NCI-H510A (cell line): Measurements from ENCODE around the gene CLDN14.

Experiments used
- DNase-seq: peaks from one replicate; lab custom pipeline; 2025; lab: John Stamatoyannopoulos, UW

The CLDN14 gene

DNA sequence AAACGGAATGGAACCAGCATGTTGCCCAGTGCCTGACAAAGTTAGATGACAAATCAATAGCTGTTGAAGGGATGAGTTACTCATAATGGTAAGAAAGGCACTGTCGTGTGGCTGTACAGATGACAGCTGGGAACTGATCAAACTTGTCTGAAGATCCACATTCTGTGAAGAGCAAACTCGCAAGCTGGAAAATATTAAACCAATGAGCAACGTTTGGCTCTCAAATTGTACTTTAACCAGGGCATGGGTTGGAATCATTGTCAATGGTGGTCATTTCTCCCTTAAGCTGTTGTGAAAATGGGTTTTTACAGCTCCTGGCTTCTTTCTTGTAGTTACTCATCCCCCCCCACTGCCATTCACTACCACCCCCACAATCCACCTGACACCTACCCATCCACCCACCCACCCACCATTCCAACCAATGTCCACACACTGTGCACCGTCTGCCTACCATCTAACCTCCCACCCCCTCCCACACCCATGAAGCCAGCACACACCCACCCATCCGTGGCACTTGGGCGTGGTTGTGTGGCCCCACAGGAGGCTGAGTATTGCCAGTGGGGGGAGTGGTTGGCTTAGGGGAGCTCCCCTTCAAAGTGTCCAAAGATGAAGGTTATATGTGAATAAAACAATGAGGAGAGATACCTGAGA, 46.7 kb downstream of the CLDN14 start:
- no peak for DNase-seq

DNA sequence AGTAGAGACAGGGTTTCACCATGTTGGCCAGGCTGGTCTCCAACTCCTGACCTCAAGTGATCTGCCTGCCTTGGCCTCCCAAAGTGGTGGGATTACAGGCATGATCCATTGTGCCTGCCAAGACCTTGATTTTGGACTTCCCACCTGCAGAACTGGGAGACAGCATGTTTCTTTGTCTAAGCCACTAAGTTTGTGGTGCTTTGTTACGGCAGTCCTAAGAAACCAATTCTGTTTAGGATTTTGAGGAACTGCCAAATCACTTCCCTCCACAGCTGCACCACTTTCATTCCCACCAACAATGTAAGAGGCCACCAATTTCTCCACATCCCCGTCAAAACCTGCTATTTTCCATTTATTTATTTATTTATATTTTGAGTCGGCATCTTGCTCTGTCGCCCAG, 48.7 kb downstream of the CLDN14 start:
- DNase-seq = no peak

DNA sequence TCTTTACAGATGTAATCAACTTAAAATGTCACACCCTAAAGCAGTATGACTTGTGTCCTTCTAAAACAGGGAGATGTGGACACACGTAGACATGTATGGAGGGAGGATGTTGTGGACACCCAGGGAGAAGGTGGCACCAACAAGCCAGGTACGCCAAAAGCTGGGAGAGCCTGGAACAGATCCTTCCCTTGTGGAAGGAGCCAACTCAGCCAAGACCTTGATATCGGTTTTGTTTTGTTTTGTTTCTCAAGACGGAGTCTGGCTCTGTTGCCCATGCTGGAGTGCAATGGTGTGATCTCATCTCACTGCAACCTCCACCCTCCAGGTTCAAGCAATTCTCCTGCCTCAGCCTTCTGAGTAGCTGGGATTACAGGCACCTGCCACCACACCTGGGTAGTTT, 49.1 kb downstream of the CLDN14 start:
- DNase-seq = no peak

DNA sequence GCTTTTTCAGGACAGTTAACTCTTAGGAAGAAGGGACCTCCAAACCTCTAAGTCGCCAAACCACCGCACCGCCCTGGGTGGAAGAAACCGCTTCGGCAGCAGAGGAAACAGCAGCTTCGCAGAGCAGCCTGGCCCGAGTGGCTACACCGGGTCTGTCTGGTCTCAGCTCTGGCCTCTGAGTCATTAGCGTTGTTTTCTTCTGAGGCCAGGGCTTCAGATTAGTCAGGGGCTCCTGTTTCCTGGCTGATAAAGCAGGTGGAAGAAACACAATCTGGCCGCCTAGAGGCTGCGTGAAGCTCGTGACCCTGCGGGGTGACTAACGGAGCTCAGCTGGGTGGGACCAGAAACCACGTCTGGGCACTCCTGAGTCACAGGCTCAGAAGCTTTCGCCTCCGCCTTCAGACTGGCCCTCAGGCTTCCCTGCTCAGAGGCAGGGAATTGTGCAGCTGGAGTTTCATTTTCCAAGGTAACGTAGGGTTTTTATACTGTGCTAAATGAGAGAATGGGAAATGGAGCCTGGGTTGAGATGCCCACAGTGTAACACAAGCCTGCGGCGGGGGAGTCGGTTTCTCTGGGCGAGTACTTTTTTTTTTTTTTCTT, 49.9 kb downstream of the CLDN14 start:
- DNase-seq = peak; percentile 19

DNA sequence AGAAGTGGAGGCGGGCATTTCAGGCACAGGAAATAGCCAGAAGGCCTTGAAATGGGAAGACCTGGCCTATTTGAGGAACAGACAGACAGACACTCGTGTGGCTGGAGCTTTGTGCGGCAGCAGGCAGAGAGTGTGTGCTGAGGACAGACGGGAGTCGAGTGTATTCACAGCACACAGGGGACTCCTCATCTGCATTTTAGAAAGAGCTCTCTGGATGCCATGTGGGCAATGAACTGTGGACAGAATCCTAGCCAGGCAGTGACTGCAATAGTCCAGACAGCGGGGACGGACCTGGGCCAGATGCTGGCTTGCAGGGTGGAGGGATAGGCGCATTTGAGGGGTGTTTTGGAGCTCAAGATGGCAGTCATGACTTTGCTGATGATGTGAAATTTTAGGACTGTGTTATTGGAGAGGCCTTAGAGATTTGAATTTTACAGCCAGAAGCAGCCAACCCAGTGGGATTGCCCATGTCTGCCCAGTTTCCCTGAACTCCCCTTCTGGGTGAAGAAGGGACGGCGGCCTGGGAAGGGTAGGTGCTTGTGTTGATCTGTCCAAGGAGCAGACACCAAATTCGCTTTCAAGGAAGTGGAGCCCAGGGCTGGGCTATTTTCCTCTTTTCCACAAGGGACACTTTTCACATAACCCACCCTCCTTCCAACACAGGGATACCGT, 51.0 kb downstream of the CLDN14 start:
- no peak for DNase-seq

DNA sequence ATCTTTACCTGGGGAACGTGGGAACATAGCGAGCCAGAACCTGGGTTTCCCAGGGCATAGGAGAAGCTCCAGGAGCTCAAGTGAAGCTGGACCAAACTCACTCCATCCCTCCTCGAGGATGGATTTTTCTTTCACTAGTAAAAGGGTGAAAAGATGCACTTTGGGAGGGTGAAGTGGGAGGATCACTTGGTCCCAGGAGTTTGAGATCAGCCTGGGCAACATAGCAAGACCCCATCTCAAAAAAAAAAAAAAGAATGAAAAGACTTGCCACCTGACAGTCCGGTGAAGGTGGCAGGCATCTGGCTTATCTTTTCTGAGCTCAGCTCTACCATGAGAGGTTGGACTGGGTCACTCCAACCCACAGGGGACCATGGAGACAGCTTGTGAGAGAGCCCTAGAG, 52.4 kb downstream of the CLDN14 start:
- DNase-seq = no peak

DNA sequence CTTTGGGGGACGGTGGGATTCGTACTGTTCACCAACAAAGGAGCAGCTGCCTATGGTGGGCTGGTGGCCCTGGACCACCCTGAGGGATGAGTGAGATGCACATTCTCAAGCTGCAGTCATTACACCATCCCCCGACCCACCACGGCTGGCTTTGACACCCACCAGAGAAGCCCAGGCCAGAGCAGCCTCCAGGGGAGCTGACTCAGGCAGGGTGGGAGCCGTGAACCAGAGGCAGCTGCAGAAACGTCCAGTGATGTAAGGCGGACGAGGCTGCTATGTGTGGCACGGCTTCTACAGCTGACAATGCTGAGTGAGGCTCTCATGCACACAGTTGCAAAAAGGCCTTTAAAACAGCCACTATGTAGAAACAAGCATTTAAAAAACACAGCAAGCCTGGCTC, 54.6 kb downstream of the CLDN14 start:
- DNase-seq = no peak

DNA sequence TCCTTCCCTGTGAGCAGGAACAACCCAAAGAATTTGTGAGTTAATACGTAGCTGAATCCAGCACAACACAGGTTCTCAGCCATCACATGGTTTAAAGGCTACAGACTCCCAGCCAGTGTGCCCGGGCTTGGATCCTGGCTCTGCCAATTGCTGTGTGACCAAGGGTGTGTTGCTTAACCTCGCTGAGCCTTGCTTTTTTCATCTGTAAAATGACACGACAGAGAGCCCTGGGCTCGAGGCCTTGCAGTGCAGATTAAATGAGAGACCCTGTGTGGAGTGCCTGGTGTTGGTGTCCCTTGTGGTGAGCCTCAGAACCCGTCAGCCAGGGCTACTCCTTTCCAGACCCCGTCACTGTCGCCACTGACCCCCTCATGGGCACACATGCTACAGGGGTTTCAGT, 55.3 kb downstream of the CLDN14 start:
- no peak for DNase-seq

DNA sequence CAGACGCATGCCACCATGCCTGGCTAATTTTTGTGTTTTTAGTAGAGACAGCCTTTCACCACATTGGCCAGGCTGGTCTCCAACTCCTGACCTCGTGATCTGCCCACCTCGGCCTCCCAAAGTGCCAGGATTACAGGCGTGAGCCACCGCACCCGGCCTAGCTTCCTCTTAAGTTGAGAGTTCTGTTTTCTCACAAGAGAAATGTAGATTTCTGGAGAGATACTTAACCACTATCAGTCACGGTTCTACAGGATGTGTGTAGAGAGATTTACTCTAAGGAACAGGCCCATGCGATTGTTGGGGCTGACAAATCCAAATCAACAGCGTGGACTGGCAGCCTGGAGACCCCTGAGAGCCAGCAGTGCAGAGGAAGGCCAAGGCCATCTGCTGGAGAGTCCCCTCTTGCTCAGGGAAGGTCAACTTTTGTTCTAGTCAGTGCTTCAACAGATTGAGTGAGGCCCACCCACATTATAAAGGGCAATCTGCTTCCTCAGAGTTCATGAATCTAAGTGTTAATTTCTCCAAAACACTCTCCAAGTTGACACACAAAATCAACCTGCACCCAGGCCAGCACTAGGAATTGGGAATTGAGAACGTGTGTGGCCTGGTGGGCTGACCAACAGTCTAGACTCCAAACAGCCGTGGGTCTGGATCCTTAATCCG, 56.0 kb downstream of the CLDN14 start:
- no peak for DNase-seq

DNA sequence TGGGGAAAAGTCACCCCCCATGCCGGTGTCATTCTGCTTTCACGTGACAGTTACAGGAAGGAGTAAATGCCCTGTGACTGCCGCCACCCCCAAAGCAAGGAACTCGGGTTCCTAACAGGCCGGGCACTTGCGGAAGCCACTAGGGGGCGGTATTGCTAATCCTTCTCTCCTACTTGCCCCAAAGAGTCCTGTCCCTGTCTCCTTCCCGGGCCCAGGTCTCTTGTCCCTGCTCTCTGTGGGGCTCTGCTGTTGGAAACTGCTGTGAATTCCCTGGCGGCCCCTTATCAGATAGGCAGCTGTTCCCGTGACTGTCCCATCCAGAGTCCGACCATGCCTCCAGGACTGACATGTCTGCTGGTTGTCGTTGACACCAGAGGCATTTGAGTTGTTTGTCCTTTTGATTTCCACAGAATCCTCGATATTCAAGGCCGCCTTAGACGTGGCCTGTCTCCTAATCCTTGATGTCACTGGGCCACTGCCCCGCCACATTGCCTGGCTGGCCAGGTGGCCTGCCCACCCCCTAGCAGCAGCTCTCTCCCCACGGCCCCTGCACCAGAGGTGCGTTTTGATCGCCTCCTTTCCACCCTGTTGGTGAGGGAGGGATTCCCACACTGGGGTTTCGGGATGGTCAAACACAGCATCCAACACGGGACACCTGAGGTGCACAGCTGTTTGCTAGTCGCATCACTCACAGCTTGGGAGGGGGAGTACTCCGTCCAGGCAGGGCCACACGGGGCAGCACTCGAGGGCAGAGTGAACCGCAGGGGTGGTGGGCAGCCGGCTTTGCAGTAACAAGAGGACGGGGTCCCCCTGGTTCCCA, 57.4 kb downstream of the CLDN14 start:
- DNase-seq = no peak

DNA sequence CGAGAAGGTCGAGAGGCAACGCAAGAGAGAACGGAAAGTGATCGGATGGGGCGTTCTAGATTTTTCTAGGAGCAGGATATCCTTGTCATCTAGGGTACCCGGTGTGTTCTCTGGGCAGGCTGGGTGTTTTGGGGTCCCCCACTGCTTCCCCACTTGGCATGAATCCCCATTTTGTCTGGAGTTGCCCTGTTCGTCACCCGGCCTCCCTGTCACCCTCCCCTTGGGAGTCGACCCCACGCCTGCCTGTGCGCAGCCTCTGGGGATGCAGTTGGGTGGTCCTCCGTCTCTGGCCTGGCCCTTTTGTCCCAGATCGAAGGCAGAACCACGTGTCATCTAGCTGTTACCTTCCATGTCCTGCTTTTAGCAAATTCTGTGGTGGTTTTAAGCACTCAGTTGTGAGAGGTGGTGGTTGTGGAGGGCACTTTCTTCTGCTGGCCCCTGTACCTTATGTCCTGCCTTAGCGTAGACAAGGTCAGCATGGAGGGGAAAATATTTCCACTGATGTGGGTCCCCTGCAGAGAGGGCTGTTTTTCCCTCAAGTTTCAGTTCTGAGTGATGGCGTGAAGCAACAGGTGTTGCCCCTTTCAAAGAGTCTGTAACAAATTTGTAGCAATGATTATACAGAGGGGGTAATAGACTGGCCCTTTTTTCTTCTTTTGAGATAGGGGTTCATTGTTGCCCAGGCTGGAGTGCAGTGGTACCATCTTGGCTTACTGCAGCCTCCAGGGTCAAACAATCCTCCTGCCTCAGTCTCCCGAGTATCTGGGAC, 59.2 kb downstream of the CLDN14 start:
- no peak for DNase-seq

DNA sequence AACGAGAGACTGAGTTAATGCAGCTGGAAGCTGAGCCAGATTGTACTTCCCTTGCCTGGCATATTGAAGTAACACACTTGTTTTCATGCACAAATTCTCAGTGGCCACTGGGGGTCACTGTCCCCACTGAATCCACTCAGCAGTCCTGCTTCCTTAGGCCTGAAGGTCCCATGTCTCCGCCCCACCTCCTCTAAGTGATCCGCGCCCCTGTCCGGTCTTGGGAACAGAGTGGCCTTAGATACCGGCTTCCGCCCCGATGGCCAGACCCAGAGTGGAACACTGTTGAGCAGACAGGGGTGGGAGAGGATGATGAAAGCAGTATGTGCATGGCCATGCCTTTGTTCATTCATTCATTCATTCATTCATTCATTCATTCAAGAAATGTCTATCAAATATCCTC, 59.9 kb downstream of the CLDN14 start:
- peak; percentile 36 for DNase-seq

DNA sequence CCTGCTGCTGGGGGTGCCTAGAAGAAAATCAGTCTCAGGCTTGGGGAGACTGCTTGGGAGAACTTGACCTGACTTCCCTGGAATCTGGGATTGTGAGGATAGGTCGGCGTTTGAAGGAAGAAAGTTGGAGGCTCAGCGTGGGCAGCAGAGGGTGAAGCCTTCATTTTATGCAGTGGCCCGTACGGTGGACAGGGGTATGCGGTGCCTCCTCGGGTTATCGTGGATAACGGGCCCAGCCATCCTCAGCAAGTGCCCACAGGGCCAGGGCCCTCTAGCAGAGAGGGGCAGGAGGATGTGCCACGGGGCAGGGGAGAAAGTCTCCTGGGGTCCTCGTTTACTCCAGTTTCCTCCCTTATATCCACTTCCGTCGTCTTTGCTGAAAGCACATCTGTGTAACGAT, 60.7 kb downstream of the CLDN14 start:
- no peak for DNase-seq

DNA sequence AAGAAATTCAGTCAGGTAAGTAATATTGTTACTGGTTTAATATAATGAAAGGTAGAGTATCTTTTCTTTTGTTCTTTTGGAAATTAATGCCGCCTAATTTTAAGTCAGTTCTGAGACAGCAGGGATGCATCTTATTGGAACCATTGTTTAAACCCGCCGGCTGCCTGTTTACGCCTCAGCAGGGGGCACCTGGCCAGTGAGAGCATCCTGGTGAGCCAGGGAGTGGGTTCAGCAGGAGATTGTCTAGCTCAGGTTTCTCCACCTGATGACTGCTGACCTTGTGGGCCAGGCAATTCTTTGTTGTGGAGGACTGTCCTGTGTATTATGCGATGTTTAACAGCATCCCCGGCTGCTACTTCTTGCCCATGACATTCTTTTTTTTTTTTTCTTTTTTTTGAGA, 64.5 kb downstream of the CLDN14 start:
- no peak for DNase-seq

DNA sequence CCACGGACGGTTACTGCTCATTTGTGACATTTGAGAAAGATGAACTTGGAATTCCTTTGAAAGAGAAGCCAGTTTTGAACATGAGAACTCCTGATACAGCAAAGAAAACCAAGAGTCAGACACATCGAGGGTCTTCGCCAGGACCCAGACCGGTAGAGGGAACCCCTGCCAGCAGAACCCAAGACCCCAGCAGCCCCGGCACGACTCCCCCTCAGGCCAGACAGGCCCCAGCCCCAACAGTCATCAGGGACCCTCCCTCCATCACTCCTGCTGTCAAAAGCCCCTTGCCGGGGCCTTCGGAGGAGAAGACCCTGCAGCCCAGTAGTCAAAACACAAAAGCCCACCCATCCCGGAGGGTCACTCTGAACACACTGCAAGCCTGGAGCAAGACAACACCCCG, 67.0 kb downstream of the CLDN14 start:
- no peak for DNase-seq

DNA sequence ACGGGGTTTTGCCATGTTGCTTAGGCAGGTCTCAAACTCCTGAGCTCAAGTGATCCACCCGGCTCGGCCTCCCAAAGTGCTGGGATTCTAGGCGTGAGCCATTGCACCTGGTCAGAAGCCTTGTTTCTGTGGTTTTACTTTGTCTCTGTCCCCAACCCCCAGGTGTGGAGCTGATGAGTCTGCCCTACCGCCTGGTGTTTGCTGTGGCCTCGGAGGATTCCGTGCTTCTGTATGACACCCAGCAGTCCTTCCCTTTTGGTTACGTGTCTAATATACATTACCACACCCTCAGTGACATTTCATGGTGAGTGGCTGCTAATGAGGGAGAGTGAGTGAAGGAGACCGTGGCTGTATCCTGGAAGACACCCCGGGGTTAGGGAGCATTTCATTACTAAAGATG, 68.6 kb downstream of the CLDN14 start:
- no peak for DNase-seq
